ENCODE data around the gene NRK. TPM values are rescaled to one million over a fixed set of nuclear protein-coding genes. Genes with fewer than 3 reads are reported as not detected.

The NRK gene
- total and polyA plus RNA-seq, 2 donors (not counting 1 experiment from before 2014, with no cell fraction given) = 0.30 to 0.50 TPM

- DNase-seq (ENCODE audit: low read depth in 2 of 2) = peak in 1 of 2 donors; percentile 40
- Histone ChIP-seq H3K4me3 (replicated peaks in 1 of 4; ENCODE audit: control extremely low read depth in 1 of 4, insufficient read depth in 1 of 4, low read depth in 3 of 4, low read length in 4 of 4) (no peak overlapping the region), H3K27me3 (ENCODE audit: control insufficient read depth, insufficient read depth, low read length) (no peaks in the 10 kb centered on the region), H3K27ac (ENCODE audit: insufficient read depth, low read length) (no peak overlapping the region), H3K36me3 (ENCODE audit: control insufficient read depth, insufficient read depth, low read length) (no peaks in the 10 kb centered on the region), H3K9me3 (ENCODE audit: control insufficient read depth, insufficient read depth, low read depth, low read length) (no peaks in the 10 kb centered on the region), H4K20me1 (ENCODE audit: control insufficient read depth, extremely low read depth, insufficient read depth, low read length) (no peaks in the 10 kb centered on the region), H3K4me2 (ENCODE audit: extremely low read depth, insufficient read depth, low read length) (no peak overlapping the region), H3K9ac (ENCODE audit: insufficient read depth, low read length) (no peak overlapping the region), H2AFZ (ENCODE audit: low read length) (no peak overlapping the region), H3K4me1 (ENCODE audit: control insufficient read depth, extremely low read depth, insufficient read depth, low read length) (no peaks in the 10 kb centered on the region), H3K79me2 (ENCODE audit: control insufficient read depth, insufficient read depth, low read length) (no peaks in the 10 kb centered on the region)
- no peak for TF ChIP-seq EZH2 (IDR thresholded peaks at IDR 0.05; ENCODE audit: low read length, missing control alignments)
- no peak for TF ChIP-seq CTCF (conservative IDR thresholded peaks at IDR 0.05 in 1 of 2, IDR thresholded peaks at IDR 0.05 in 1 of 2; ENCODE audit: low read depth in 1 of 2, low read length in 2 of 2)
Measured at GRCh38 chrX:105910563-105911105, 88.3 kb downstream of the NRK start.

GRCh38 chrX:105945266-105945665 is 122.9 kb downstream of the NRK start:
- H3K4me3 ChIP-seq (replicated peaks in 1 of 4; ENCODE audit: control extremely low read depth in 1 of 4, insufficient read depth in 1 of 4, low read depth in 3 of 4, low read length in 4 of 4) = no peak overlapping the region
- no peaks in the 10 kb centered on the region for H3K36me3 ChIP-seq (ENCODE audit: control insufficient read depth, insufficient read depth, low read length)
- no peaks in the 10 kb centered on the region for H3K9me3 ChIP-seq (ENCODE audit: control insufficient read depth, insufficient read depth, low read depth, low read length)
- H3K27me3 ChIP-seq (ENCODE audit: control insufficient read depth, insufficient read depth, low read length) = no peaks in the 10 kb centered on the region
- DNase-seq (ENCODE audit: low read depth in 2 of 2) = no peak
- H4K20me1 ChIP-seq (ENCODE audit: control insufficient read depth, extremely low read depth, insufficient read depth, low read length) = no peaks in the 10 kb centered on the region
- H3K27ac ChIP-seq (ENCODE audit: insufficient read depth, low read length) = no peak overlapping the region
- TF ChIP-seq EZH2 (IDR thresholded peaks at IDR 0.05; ENCODE audit: low read length, missing control alignments) (no peak), CTCF (conservative IDR thresholded peaks at IDR 0.05 in 1 of 2, IDR thresholded peaks at IDR 0.05 in 1 of 2; ENCODE audit: low read depth in 1 of 2, low read length in 2 of 2) (no peak)
- no peak overlapping the region for H3K4me2 ChIP-seq (ENCODE audit: extremely low read depth, insufficient read depth, low read length)
- no peaks in the 10 kb centered on the region for H3K79me2 ChIP-seq (ENCODE audit: control insufficient read depth, insufficient read depth, low read length)
- no peak overlapping the region for H2AFZ ChIP-seq (ENCODE audit: low read length)
- no peak overlapping the region for H3K9ac ChIP-seq (ENCODE audit: insufficient read depth, low read length)
- H3K4me1 ChIP-seq (ENCODE audit: control insufficient read depth, extremely low read depth, insufficient read depth, low read length) = no peaks in the 10 kb centered on the region

GRCh38 chrX:105969487-105969886 is 147.1 kb downstream of the NRK start:
- Histone ChIP-seq H4K20me1 (ENCODE audit: control insufficient read depth, extremely low read depth, insufficient read depth, low read length) (no peaks in the 10 kb centered on the region), H3K9ac (ENCODE audit: insufficient read depth, low read length) (no peak overlapping the region), H3K27ac (ENCODE audit: insufficient read depth, low read length) (no peak overlapping the region), H3K4me2 (ENCODE audit: extremely low read depth, insufficient read depth, low read length) (no peak overlapping the region), H3K4me3 (replicated peaks in 1 of 4; ENCODE audit: control extremely low read depth in 1 of 4, insufficient read depth in 1 of 4, low read depth in 3 of 4, low read length in 4 of 4) (no peak overlapping the region), H3K79me2 (ENCODE audit: control insufficient read depth, insufficient read depth, low read length) (no peaks in the 10 kb centered on the region), H3K27me3 (ENCODE audit: control insufficient read depth, insufficient read depth, low read length) (no peaks in the 10 kb centered on the region), H3K36me3 (ENCODE audit: control insufficient read depth, insufficient read depth, low read length) (no peaks in the 10 kb centered on the region), H3K4me1 (ENCODE audit: control insufficient read depth, extremely low read depth, insufficient read depth, low read length) (no peaks in the 10 kb centered on the region), H2AFZ (ENCODE audit: low read length) (no peak overlapping the region), H3K9me3 (ENCODE audit: control insufficient read depth, insufficient read depth, low read depth, low read length) (no peaks in the 10 kb centered on the region)
- TF ChIP-seq EZH2 (IDR thresholded peaks at IDR 0.05; ENCODE audit: low read length, missing control alignments) (no peak), CTCF (conservative IDR thresholded peaks at IDR 0.05 in 1 of 2, IDR thresholded peaks at IDR 0.05 in 1 of 2; ENCODE audit: low read depth in 1 of 2, low read length in 2 of 2) (no peak)
- no peak for DNase-seq (ENCODE audit: low read depth in 2 of 2)
